ENCODE results near the gene IFI27L2.

Gene IFI27L2

DNA sequence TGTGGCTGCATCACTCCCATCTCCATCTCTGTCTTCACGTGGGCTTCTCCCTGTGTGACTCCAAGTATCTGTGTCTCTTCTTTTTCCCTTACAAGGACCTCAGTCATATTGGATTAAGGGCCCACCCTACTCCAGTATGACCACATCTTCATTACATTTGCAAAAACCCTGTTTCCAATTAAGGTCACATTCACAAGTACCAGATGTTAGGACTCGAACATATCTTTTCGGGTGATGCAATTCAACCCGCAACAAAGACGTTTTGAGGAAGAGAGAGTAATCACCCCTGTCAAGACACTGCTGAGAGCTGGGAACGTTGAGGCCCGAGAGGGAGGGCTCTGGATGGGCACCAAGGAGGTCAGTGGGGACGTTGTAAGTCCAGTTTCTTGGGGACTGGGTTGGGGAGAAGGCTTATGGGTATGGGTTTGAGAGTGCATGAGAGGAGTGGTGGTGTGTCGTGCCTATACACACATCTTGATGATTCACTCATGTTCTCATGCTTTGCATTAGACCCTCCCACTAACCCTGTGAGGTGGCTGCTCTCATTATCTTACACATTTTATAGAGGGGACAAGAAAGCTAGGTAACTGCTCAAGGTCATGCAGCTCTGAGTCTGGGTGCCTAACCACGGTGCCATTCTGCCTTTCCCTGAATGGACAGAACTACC, 30.9 kb downstream of the IFI27L2 start:
- DNase-seq: no peak

DNA sequence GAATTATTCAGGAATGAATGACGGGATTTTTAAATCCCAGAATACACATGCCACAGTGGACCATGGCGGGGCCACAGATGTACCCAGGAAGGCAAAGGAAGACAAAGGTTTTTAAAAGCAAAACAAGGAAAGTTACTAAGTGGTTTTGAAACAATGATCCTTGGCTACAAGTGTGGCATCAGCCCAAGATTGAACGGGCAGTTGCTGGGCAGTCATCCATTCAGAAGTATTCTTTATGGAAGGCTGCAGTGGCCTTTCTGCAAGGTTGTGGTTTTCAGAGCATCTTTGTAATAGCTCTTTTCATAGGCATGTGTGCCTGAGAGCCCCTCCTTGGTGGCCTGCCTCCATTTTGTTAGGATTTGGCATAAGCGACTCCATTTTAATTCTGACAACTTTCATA, 32.3 kb downstream of the IFI27L2 start:
- DNase-seq: no peak

DNA sequence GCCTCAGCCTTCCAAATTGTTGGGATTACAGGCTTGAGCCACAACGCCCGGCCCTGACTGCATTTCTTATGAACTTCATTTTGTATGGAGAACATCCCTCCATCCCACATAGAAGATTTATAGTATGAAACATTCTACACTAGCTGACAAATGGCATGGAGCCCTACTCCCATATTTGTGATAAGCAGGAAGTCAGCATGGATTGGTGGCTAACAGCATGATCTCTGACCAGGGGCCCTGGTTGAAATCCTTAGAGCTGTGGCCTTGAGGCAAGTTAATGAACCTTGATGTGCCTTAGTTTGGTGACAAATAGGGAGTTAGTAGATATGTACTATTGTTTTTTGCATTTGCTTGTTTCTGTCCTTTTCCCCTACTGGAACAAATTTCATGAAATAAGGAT, 36.0 kb downstream of the IFI27L2 start:
- no peak for DNase-seq

GRCh38 chr14:94089479-94089878, 39.9 kb downstream of the IFI27L2 start:
- no peak for DNase-seq

DNA sequence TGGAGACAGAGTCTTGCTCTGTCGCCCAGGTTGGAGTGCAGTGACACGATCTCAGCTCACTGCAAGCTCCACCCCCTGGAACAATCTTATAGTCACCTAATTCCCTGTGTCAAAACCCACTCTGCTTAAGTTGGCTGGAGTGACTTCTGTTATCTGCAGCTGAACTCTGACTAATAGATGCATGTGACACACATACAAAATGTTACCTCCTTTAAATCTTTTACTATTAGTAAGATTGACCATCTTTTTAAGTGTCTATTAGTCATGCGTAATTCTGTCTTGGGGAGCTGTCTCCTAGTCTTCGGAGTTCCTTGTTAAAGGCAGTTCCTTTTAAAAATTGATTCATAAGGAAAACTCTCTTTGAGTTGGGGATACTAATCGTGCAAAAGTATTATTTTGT, 40.9 kb downstream of the IFI27L2 start:
- no peak for DNase-seq

- DNase-seq: no peak
Measured at GRCh38 chr14:94087891-94088290, 41.5 kb downstream of the IFI27L2 start.

- no peak for DNase-seq
Measured at GRCh38 chr14:94081386-94081820, 48.0 kb downstream of the IFI27L2 start.

DNA sequence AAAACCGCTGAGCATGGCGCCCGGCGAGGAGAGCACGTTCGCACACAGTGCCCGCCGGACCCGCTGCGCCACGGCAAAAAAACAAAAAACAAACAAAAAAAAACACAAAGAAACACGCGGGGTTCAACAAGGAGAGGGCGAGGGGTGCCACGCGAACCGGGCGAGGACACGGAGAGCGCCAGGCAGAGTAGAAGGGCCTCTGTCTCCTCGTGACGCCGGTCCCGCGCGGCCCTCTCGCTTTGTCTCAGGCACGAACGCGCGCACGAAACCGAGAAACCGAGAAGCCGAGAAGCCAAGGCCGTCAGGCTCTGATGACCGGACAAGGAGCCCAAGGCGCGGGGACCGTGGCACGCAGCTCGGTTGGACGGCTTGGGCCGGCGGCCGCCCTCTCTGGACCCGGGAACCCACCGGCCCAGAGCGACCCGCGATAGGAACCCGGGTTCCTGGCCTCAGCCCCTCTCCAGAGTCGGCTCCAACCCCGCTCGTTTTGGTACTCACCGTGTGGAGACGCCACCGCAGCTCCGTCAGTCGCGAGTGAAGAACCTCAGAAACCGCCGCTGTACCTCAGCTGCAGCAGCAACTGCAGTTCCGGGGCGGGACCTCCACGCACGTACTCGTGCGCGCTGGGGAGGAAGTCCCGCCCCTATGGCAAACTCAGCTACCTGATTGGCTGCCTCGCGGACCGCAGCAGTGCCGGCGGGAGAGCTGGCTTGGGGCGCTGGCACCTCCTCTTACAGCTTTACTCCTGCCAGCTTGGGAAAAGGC, 48.6 kb downstream of the IFI27L2 start, which contains the start of the genes DDX24 and IFI27L1:
Gene DDX24, minus strand, starts transcription at position 582 of the 765 bp plus-strand sequence. CDS start 1,460 bp downstream, outside the sequence.
Gene IFI27L1, plus strand, starts transcription at position 690 of the 765 bp plus-strand sequence. CDS start 15,628 bp downstream, outside the sequence.
- DNase-seq: peak; percentile 97

GRCh38 chr14:94079891-94080620, 49.3 kb downstream of the IFI27L2 start:
- DNase-seq: peak in 1 of 2 donors; percentile 46

DNA sequence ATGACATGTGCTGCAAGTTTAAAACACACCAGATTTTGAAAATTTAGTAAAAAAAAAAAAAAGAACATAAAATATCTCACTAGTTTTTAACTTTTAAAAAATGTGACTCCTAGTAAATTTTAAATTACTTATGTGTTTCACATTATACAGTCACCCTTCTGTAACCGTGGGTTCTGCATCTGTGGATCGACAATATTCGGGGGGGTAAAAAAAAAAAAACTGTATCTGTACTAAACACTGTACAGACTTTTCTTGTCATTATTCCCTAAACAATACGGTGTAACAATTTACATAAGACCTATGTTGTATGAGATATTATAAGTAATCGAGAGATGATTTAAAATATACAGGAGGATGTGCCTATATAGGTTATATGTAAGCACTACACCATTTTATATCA, 51.6 kb downstream of the IFI27L2 start:
- DNase-seq: no peak
